SK-MEL-5 (cell line): ENCODE results near the gene TBC1D22B. TPM values are rescaled to one million over a fixed set of nuclear protein-coding genes. Genes with fewer than 3 reads are reported as not detected.
"Not testable (repeated sequence)": the region's sequence is repeated elsewhere in the genome, so short reads cannot be mapped to it uniquely, and the experiment has no call there.

ENCODE experiments used
- DNase-seq: peaks from one replicate; pipeline ENCODE4 v3.0.0-alpha.2; 2016; ENCODE audit warnings: low read depth, low spot score
- in situ Hi-C: cut with HindIII; loops from 2 replicates; pipeline ENCODE4 v1.10.0; 2016; ENCODE audit warnings: low sequenced_read_pairs, high pct_unique_total_duplicates, low pct_unique_long_range_greater_than_20kb
- total RNA-seq: library from RNA; depleted of rRNA; stranded (reverse); fragments of >200 nt; shearing (Covaris generic); gene quantifications from 2 replicates; pipeline ENCODE4 v1.2.3, GENCODE V29; 2014

The TBC1D22B gene
- total RNA-seq, 1 experiment from 2014 or later, result 6.5 TPM

GRCh38 chr6:37331047-37331446, 73.5 kb downstream of the TBC1D22B start:
- no peak for DNase-seq
- in situ Hi-C loops, result no loop called here

GRCh38 chr6:37332894-37333293, 75.3 kb downstream of the TBC1D22B start:
- DNase-seq, result no peak
- in situ Hi-C loops, result no loop called here

GRCh38 chr6:37334047-37334446, 76.5 kb downstream of the TBC1D22B start:
- no peak for DNase-seq

GRCh38 chr6:37338317-37338716, 80.7 kb downstream of the TBC1D22B start:
- in situ Hi-C loops, DNase-seq: not testable (repeated sequence)

More at GRCh38 chr6:37334047-37334446, 76.5 kb downstream of the TBC1D22B start:
- in situ Hi-C loops, result no loop called here

- DNase-seq, result no peak
- in situ Hi-C loops, result no loop called here
These were observed 81.2 kb downstream of the TBC1D22B start for GRCh38 chr6:37338745-37339255.

GRCh38 chr6:37339741-37340638, 82.4 kb downstream of the TBC1D22B start:
- in situ Hi-C loops, result no loop called here

GRCh38 chr6:37340639-37340943, 83.0 kb downstream of the TBC1D22B start:
- in situ Hi-C loops, result no loop called here
- no peak for DNase-seq

More at GRCh38 chr6:37339741-37340638, 82.4 kb downstream of the TBC1D22B start:
- no peak for DNase-seq

GRCh38 chr6:37343248-37343647, 85.7 kb downstream of the TBC1D22B start:
- in situ Hi-C loops, result no loop called here
- no peak for DNase-seq

GRCh38 chr6:37344308-37344707, 86.7 kb downstream of the TBC1D22B start:
- DNase-seq, result no peak
- in situ Hi-C loops, result no loop called here

GRCh38 chr6:37345804-37346203, 88.2 kb downstream of the TBC1D22B start:
- in situ Hi-C loops, result not testable (repeated sequence)

GRCh38 chr6:37347177-37347576, 89.6 kb downstream of the TBC1D22B start:
- in situ Hi-C loops, result no loop called here
- no peak for DNase-seq

More at GRCh38 chr6:37345804-37346203, 88.2 kb downstream of the TBC1D22B start:
- DNase-seq, result not testable (repeated sequence)

- in situ Hi-C loops, result no loop called here
- DNase-seq, result no peak
These were observed 90.1 kb downstream of the TBC1D22B start for GRCh38 chr6:37347670-37348111.

GRCh38 chr6:37351027-37351426, 93.5 kb downstream of the TBC1D22B start:
- DNase-seq, result no peak
- in situ Hi-C loops, result no loop called here

GRCh38 chr6:37352384-37352783, 94.8 kb downstream of the TBC1D22B start:
- in situ Hi-C loops, result no loop called here
- no peak for DNase-seq

- peak; percentile 84 for DNase-seq
- in situ Hi-C loops, result no loop called here
These were observed 96.4 kb downstream of the TBC1D22B start, which contains the start of gene RNF8 for GRCh38 chr6:37353761-37354525. Gene RNF8, plus strand, starts transcription at chr6:37353983. Its CDS starts 182 bp downstream, at chr6:37354165.

GRCh38 chr6:37354526-37355384, 97.2 kb downstream of the TBC1D22B start:
- DNase-seq, result no peak

GRCh38 chr6:37357288-37357687, 99.7 kb downstream of the TBC1D22B start:
- DNase-seq, result no peak
- in situ Hi-C loops, result no loop called here

More at GRCh38 chr6:37354526-37355384, 97.2 kb downstream of the TBC1D22B start:
- in situ Hi-C loops, result no loop called here
